Spinal cord (tissue), 10 donors: Measurements from ENCODE around the gene TOM1. TPM values are rescaled to one million over a fixed set of nuclear protein-coding genes. Genes with fewer than 3 reads are reported as not detected.
"Not testable (repeated sequence)": the region's sequence is repeated elsewhere in the genome, so short reads cannot be mapped to it uniquely, and the experiment has no call there.

Source experiments
- DNase-seq, 6 donors: peaks; one replicate each; pipeline versions ENCODE4 v3.0.0 to v3.0.0-alpha.2; 2013 to 2015; ENCODE audit warnings: low spot score in 6 of 6, low read depth in 4 of 6
- H3K27ac ChIP-seq: one replicate; pipeline ENCODE4 v1.5.1; 2013; ENCODE audit warnings: low read depth, low read length, control low read depth
- H3K27me3 ChIP-seq: one replicate; pipeline ENCODE4 v1.6.1; 2013; ENCODE audit warnings: low read length; ENCODE audit not compliant: control insufficient read depth, insufficient read depth
- H3K36me3 ChIP-seq: one replicate; pipeline ENCODE4 v1.6.1; 2013; ENCODE audit warnings: low read length; ENCODE audit not compliant: control insufficient read depth, insufficient read depth
- H3K4me1 ChIP-seq: one replicate; pipeline ENCODE4 v1.6.1; 2013; ENCODE audit warnings: low read length; ENCODE audit not compliant: control insufficient read depth, insufficient read depth
- H3K4me3 ChIP-seq: one replicate; pipeline ENCODE4 v1.5.1; 2013; ENCODE audit warnings: low read depth, low read length, control low read depth
- H3K9me3 ChIP-seq: one replicate; pipeline ENCODE4 v1.6.1; 2013; ENCODE audit warnings: low read length; ENCODE audit not compliant: control insufficient read depth, insufficient read depth
- WGBS: methylation state at CpG from one replicate; pipeline ENCODE4 v1.1.5; 2013; ENCODE audit warnings: missing lambda C conversion rate; ENCODE audit not compliant: insufficient coverage; 5-methylcytosine and 5-hydroxymethylcytosine counted together
- polyA plus RNA-seq, 2 donors: library from polyadenylated mRNA; unstranded; fragments of 120-200 nt; gene quantifications; one replicate each; pipeline ENCODE4 v1.2.1, GENCODE V29; 2013; ENCODE audit not compliant: insufficient read length in 2 of 2
- small RNA-seq: library from RNA; depleted of rRNA; stranded (forward); fragments of <200 nt; gene quantifications from one replicate; pipeline ENCODE3, GENCODE V24; 2014; ENCODE audit warnings: low replicate concordance
- total RNA-seq, 2 donors: library from RNA; depleted of rRNA in 1 of 2; stranded (reverse); fragments of 120-200 nt in 1 of 2; fragments of >200 nt in 1 of 2; gene quantifications; one replicate each; pipeline versions ENCODE4 v1.2.3 to v1.2.4, GENCODE V29; 2013 to 2014
- donor health status: healthy.

TOM1 gene
- total and polyA plus RNA-seq, 4 donors = 20.0 to 52.7 (median 38.8) TPM

- Histone ChIP-seq H3K9me3 (no peaks in the 10 kb centered on the region), H3K36me3 (peaks cover 7% of the 10 kb centered on the region)
- 100% methylated on average over 2 of the region's 5 CpGs for WGBS
Observed at GRCh38 chr22:35390933-35391332, 91.2 kb downstream of the TOM1 start.

GRCh38 chr22:35392357-35392756, 92.7 kb downstream of the TOM1 start:
- H3K4me3 ChIP-seq = no peak overlapping the region
- WGBS = 91% methylated on average over 2 of the region's 2 CpGs
- no peaks in the 10 kb centered on the region for H3K4me1 ChIP-seq
- H3K36me3 ChIP-seq = no peaks in the 10 kb centered on the region
- no peaks in the 10 kb centered on the region for H3K27me3 ChIP-seq
- no peak overlapping the region for H3K27ac ChIP-seq
- no peak for DNase-seq
- no peaks in the 10 kb centered on the region for H3K9me3 ChIP-seq

More at GRCh38 chr22:35390933-35391332, 91.2 kb downstream of the TOM1 start:
- no peak for DNase-seq
- no peak overlapping the region for H3K27ac ChIP-seq
- no peaks in the 10 kb centered on the region for H3K4me1 ChIP-seq
- no peak overlapping the region for H3K4me3 ChIP-seq
- no peaks in the 10 kb centered on the region for H3K27me3 ChIP-seq

- Histone ChIP-seq H3K36me3 (no peaks in the 10 kb centered on the region), H3K4me3 (no peak overlapping the region), H3K27ac (no peak overlapping the region), H3K27me3 (no peaks in the 10 kb centered on the region), H3K4me1 (no peaks in the 10 kb centered on the region), H3K9me3 (no peaks in the 10 kb centered on the region)
- DNase-seq = no peak
- 78% methylated on average over 16 of the region's 16 CpGs for WGBS
Observed at GRCh38 chr22:35393116-35394010, 93.7 kb downstream of the TOM1 start.

- H3K27me3 ChIP-seq = no peaks in the 10 kb centered on the region
- WGBS = 75% methylated on average over 2 of the region's 4 CpGs
- no peaks in the 10 kb centered on the region for H3K36me3 ChIP-seq
- no peak for DNase-seq
- H3K4me3 ChIP-seq = no peak overlapping the region
- no peaks in the 10 kb centered on the region for H3K4me1 ChIP-seq
- no peak overlapping the region for H3K27ac ChIP-seq
- no peaks in the 10 kb centered on the region for H3K9me3 ChIP-seq
Observed at GRCh38 chr22:35394011-35394312, 94.3 kb downstream of the TOM1 start.

DNA sequence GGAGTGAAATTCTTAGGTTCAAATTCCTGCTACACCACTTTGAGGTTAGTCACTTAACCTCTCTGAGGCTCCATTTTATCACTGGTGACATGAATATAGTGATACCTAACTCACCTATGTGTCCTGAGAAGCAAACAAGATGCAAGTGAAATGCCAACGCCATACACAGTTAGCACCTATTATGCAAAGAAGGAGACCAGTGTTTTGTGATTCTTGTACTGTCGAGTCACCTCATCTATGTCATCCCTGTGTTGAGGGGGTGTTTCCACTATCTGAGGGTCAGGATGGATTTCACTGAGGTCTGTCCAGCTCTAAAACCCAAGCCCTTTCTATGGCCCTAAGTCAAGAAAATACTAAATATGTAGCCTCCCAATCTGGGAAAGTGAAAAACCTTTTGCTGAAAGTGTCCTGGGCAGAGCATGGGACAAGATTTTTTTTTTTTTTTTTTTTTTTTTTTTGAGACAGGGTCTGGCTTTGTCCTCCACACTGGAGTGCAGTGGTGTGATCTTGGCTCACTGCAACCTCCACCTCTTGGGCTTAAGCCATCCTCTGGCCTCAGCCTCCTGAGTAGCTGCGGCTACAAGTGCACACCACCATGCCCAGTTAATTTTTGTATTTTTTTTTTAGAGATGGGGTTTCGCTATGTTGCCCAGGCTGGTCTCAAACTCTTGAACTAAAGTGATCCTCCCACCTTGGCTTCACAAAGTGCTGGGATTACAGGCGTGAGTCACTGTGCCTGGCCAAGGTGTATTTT, 95.3 kb downstream of the TOM1 start:
- Histone ChIP-seq H3K27me3 (no peaks in the 10 kb centered on the region), H3K4me3 (no peak overlapping the region), H3K36me3 (no peaks in the 10 kb centered on the region), H3K4me1 (peaks cover 6% of the 10 kb centered on the region), H3K9me3 (no peaks in the 10 kb centered on the region), H3K27ac (no peak overlapping the region)
- WGBS = 100% methylated on average over 1 of the region's 5 CpGs
- DNase-seq = no peak

DNA sequence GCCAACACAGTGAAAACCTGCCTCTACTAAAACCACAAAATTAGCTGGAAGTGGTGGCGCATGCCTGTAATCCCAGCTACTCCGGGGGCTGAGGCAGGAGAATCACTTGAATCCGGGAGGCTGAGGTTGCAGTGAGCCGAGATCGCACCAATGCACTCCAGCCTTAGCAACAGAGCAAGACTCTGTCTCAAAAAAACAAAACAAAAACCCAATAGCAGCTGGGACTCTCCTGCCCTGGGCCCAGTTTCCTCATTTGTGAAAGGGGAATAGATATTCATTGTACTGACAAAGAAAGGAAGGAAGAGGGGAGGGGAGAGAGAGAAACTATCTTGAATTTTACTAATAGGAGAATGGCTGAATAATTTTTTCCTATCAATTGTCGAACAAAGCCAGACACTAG, 96.9 kb downstream of the TOM1 start:
- DNase-seq, H3K36me3 ChIP-seq, H3K27me3 ChIP-seq, H3K9me3 ChIP-seq, H3K27ac ChIP-seq, H3K4me3 ChIP-seq: not testable (repeated sequence)
- peaks cover 20% of the 10 kb centered on the region for H3K4me1 ChIP-seq
- 90% methylated on average over 2 of the region's 6 CpGs for WGBS

DNA sequence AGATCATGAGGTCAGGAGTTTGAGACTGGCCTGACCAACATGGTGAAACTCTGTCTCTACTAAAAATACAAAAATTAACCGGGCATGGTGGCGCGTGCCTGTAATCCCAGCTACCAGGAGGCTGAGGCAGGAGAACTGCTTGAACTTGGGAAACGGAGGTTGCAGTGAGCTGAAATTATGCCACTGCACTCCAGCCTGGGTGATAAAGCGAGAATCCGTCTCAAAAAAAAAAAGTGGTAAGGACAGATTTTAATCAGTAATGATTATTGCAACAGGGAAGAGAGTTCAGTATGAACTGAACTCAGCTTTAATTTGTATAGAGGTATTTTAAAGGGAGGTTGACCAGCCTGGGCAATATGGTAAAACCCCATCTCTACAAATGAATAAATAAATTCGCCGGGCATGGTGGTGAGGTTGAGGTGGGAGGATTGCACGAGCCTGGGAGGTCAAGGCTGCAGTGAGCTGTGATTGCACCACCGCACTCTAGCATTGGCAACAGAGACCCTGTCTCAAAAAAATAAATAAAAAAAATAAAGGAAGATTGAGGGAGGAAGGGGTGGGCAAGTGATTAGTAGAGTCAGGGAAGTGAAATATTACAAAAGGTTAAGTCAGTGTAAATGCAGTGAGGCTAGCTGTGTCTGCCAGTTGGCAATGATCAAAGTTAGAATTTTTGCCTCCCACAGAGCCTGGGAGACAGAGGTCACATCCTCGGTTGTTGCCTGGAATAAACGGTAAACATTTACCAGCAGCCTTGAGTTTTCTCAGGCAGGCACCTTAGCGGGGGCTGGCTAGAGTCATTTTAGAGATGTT, 97.6 kb downstream of the TOM1 start:
- Histone ChIP-seq H3K27me3 (no peaks in the 10 kb centered on the region), H3K4me1 (peaks cover 20% of the 10 kb centered on the region), H3K36me3 (no peaks in the 10 kb centered on the region), H3K4me3 (no peak overlapping the region), H3K9me3 (no peaks in the 10 kb centered on the region), H3K27ac (no peak overlapping the region)
- peak in 1 of 6 donors; percentile 41 for DNase-seq
- 74% methylated on average over 8 of the region's 13 CpGs for WGBS

Small RNA genes within 50 kb of the gene (small RNA-seq; reads per million reads assigned to genes)
- gene MIR3909 (3.3 reads per million, percentile 93 among the genes with 10 or more reads in this experiment), gene MIR6069 (not detected)

Other genes with a start within 250 kb of the TOM1 start
- not detected for gene ISX, start 233.7 kb upstream of the TOM1 start, total RNA-seq
- gene ISX, start 233.7 kb upstream of the TOM1 start, polyA plus RNA-seq = not detected
- 10 to 100 TPM; 13.9 to 20.8 TPM for gene HMGXB4, start 42.4 kb upstream of the TOM1 start, total RNA-seq
- 10 to 100 TPM; 23.2 to 25.6 TPM for gene HMGXB4, start 42.4 kb upstream of the TOM1 start, polyA plus RNA-seq
- 10 to 100 TPM in 1 of 2 donors, 1 to 10 TPM in 1; 8.6 to 16.5 TPM for gene HMOX1, start 81.2 kb downstream of the TOM1 start, total RNA-seq
- gene HMOX1, start 81.2 kb downstream of the TOM1 start, polyA plus RNA-seq = 10 to 100 TPM; 13.0 to 15.7 TPM
- gene MCM5, start 100.2 kb downstream of the TOM1 start, total RNA-seq = 10 to 100 TPM; 25.4 to 28.2 TPM
- gene MCM5, start 100.2 kb downstream of the TOM1 start, polyA plus RNA-seq = 10 to 100 TPM; 36.7 to 37.2 TPM
- gene RASD2, start 240.9 kb downstream of the TOM1 start, total RNA-seq = 1 to 10 TPM in 1 of 2 donors, under 1 TPM in 1; 0.77 to 2.3 TPM
- 10 to 100 TPM; 11.8 to 12.0 TPM for gene RASD2, start 240.9 kb downstream of the TOM1 start, polyA plus RNA-seq